NCI-H526 treated with DMSO at 0.1 percent for 48 hours (cell line): ENCODE measurements around the gene EMP2.
"Not testable (repeated sequence)": the region's sequence is repeated elsewhere in the genome, so short reads cannot be mapped to it uniquely, and the experiment has no call there.

Experiments used
- DNase-seq: peaks from one replicate; lab custom pipeline; 2025; lab: John Stamatoyannopoulos, UW

Gene EMP2

DNA sequence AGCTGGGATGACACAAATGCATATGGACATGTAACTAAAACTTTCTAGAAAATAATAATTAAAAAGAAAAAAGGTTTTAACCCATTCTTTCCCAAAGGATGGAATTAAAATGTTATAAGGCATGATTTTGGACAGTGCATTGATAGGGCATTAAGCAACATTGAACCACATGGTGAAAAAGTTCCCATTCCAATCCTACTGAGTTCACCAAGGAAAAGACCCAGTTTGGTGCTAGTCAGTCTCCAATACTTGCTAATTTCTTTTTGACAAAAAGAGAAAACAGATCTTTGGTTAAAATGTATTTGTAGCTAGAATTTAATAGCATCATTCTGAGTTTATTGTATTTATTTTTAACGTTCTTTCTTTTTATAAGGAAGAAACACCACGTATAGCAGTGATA, 28.1 kb downstream of the EMP2 start:
- DNase-seq = no peak

DNA sequence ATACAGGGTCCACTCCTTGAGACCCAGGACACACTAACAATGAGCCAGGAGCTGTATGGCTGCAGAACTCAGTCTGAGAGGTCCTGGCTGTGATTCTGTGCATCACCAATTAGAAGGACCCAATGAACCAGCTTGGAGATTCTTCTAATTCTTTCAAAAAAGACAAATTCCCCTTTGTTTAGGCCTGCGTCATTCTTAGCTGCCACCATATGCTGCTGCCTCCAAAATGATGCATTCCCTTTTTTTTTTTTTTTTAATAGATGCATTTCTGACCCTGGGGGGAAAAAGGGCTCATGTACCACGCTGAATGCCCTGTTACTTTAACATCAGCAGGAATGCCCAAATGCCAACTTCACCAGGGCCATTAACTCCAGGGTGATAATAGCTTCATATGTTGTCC, 28.5 kb downstream of the EMP2 start:
- no peak for DNase-seq

DNA sequence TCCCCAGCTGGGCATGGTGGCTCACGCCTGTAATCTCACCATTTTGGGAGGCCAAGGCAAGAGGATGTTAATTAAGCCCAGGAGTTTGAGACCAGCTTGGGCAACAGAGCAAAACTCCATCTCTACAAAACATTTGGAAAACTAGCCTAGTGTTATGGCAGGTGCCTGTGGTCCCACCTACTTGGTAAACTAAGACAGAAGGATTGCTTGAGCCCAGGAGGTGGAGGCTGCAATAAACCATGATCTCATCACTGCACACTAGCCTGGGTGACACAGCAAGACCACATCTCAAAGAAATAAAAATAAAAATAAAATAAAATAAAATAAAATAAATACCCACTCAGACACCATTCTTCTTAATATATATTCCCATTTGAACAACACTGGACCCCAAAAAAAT, 32.0 kb downstream of the EMP2 start:
- DNase-seq = no peak

GRCh38 chr16:10547708-10548107, 32.7 kb downstream of the EMP2 start:
- no peak for DNase-seq

DNA sequence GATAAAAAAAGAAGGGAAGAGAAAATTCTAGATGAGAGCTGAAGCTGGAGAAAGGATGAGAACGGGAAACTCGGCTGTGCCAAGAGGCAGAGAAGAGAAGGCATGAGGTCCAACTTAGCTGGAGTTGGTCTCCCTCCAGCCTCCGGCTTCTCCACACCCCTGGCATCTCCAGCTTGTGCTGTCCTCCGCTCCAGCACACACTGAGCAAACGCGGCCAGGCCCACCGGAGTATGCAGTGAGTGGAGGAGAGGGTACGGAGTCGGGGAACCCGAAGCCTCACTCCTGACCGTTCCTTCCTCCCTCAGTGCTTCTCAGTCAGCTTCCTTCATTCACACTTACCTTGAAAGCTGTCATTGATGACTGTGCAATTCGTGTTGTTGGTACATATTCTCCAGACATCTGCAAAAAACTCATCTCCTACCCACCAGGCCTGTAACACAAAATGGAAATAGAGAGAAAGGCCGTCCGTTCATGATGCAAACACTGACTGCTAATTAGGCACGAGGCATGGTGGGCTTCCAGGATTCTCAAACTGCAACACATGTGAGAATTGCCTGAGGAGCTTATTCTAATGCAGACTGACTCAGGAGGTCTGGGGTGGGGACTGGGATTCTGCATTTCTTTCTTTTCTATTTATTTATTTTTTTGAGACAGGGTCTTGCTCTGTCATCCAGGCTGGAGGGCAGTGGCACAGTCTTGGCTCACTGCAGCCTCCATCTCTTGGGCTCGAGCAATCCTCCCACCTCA, 37.0 kb downstream of the EMP2 start:
- no peak for DNase-seq

DNA sequence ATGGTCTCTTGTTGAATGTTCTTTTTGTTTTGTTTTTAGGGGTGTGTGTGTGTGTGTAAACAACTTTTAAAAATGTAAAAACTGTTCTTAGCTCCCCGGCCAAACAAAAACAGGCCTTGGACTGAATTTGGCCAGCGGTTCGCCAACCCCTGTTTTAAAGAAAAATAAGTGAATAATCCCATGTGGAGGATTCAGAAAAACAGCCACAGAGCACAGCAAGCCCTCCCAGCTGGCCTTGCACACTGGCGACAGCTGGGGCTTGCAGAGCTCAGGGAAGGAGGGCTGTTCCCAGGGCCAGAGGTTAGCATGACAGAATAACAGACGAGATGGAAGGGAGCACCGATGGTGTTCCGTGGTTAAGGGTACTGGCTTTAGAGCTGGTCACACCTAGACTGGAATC, 39.0 kb downstream of the EMP2 start:
- no peak for DNase-seq

DNA sequence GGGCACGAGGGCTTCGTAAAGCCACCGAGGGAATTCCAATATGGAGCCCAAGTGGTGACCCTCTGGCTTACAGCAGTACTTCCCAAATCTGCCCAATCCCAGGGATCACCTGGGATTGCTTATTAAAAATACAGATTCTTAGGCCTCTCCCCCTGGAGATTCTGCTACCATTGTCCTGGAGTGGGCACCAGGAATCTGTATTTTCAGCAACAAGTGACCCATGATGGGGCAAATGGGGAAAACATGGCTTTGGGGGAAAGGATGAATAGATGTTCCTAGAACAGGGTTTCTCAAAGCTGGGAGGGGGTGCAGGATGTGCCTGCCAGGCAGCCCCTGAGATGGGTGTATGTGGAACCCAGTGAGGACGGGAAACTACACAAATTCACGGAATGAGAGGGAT, 40.6 kb downstream of the EMP2 start:
- DNase-seq = no peak

GRCh38 chr16:10539236-10539635, 41.2 kb downstream of the EMP2 start:
- DNase-seq = no peak

- no peak for DNase-seq
Measured at GRCh38 chr16:10538583-10538982, 41.8 kb downstream of the EMP2 start.

- no peak for DNase-seq
Measured at GRCh38 chr16:10537946-10538345, 42.5 kb downstream of the EMP2 start.

DNA sequence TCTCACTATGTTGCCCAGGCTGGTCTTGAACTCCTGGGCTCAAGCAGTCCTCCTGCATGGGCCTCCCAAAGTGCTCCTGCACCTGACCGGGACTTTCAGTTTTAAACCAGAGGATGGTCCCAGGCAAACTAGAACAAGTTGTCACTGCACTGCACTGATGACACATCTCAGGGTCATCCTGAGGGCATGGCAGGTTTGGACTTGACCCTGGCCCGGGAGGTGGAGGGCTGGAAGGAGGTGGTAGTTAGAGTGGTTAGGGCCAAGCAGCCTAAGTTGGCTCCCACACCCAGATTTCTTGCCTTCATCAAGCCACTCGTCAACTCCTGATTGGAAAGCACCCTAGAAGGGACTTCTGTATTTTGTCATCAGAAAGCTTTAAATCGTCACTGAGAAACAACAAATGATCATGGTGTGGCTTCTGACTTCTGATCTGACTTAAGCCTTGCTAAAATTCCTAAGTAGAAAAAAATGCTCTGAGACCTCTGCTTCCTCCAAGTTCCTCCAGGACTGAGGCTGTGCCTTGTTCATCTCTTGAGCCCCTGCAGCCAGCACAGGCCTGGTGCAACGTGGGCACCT, 43.5 kb downstream of the EMP2 start:
- DNase-seq = no peak

GRCh38 chr16:10536328-10536727, 44.1 kb downstream of the EMP2 start:
- DNase-seq = not testable (repeated sequence)

DNA sequence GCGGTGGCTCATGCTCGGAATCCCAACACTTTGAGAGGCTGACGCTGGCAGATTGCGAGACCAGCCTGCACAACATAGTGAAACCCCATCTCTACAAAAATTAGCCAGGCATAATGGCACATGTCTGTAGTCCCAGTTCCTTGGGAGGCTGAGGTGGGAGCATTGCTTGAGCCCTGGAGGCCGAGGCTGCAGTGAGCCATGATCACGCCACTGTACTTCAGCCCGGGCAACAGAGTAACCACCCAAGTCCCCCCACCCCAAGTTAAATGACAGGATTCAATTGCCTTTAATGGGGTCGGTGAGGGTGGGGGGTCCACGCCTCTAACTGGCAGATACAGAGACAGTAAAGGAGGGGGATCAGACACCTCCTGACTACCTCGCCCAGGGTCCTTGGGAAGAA, 44.9 kb downstream of the EMP2 start:
- no peak for DNase-seq

GRCh38 chr16:10534748-10535147, 45.6 kb downstream of the EMP2 start:
- no peak for DNase-seq

DNA sequence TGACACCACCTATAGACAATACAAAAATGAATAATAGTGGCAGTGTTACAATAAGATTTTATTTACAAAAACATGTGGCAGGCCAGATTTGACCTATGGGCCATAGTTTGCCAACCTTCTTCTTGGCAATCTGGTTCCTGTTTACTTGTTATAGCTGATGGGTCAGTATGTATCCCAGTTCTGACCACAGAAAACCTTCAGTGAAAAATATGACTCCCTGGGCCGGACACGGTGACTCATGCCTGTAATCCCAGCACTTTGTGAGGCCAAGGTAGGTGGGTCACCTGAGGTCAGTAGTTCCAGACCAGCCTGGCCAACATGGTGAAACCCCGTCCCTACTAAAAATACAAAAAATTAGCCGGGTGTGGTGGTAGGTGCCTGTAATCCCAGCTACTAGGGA, 46.8 kb downstream of the EMP2 start:
- not testable (repeated sequence) for DNase-seq

- no peak for DNase-seq
Measured at GRCh38 chr16:10531582-10531981, 48.8 kb downstream of the EMP2 start.

DNA sequence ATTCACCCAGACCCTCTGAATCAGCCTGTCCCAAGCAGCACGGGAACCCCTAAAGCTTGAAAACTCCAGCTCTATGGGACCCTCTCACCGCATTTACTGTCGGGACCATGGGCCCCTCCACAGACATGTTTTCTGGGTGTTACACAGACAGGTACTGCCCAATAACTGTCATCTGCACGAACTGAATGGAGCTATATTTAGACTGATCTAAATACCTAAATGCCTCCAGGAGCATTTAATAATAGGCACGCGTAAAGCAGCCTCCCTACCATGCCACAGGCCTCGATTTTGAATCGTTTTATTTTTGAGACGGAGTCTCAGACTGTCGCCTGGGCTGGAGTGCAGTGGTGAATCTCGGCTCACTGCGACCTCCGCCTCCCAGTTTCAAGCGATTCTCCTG, 49.7 kb downstream of the EMP2 start:
- no peak for DNase-seq

DNA sequence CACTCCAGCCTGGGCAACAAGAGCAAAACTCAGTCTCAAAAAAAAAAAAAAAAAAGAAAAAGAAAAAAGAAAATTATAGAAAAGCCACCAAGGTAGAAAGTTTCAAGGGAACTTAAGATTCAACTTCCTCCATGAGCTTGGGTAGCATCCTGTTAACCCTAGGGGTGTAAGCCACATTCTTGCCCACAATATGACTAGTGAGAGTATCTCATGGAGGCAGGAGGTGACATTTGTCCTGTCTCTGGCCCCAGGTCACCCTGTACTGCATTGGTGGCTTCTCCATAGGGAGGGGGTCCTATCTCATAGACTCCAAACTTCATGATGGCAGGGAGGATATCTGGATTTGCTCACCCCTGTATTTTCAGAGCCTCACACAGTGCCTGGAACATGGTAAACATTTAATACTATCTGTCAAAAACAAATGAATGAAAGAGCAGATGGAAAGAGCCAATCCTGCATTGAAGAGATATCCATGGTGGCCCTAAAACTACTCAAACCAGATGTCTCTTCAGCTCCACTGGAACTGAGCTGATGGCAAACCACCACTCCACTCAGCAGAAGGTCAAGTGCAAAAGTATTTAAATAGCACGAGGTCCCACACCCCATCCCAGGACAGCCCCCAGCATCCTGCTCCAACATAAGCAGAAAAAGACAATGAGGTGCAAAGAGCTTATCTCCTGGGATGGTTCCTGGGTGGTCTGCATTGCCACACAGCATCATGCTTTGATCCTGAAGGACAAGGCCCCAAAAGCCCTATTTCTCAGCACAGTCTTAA, 50.3 kb downstream of the EMP2 start:
- no peak for DNase-seq

DNA sequence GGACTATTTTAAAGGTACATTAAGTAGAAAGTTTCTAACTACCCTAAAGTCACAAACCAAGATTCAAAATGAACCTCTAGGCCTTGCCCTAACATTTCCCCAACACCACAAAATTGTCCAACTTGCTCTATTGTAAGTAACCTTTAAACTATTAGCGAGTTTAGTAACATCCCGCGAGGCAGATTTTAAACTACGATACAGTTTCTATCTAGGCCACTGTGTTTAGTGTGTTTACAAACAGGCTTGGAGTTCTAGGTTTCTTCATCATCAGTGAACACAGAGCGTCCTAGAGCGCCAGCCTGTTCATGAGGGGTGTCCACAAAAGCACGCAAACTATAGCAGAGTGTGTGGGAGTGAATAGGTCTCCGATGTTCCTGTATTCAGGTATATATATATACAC, 51.8 kb downstream of the EMP2 start:
- no peak for DNase-seq

DNA sequence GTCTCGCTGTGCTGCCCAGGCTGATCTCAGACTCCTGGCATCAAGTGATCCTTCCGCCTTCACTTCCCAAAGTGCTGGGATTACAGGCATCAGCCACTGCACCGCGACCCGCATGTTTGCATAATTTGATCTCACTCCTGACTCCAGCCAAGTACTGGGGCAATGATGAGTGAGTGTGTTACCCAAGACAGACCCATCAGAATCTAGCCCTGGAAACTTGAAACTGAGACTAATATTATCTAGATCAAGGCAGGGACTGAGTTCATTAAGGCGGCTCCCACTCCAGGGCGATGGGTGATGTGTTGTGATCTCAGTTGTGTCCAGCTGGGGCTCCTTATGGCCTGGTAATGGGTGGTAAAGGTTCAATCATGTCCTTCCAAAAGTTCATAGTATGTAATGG, 53.4 kb downstream of the EMP2 start:
- no peak for DNase-seq

- DNase-seq = no peak
Measured at GRCh38 chr16:10525214-10525825, 55.1 kb downstream of the EMP2 start.

DNA sequence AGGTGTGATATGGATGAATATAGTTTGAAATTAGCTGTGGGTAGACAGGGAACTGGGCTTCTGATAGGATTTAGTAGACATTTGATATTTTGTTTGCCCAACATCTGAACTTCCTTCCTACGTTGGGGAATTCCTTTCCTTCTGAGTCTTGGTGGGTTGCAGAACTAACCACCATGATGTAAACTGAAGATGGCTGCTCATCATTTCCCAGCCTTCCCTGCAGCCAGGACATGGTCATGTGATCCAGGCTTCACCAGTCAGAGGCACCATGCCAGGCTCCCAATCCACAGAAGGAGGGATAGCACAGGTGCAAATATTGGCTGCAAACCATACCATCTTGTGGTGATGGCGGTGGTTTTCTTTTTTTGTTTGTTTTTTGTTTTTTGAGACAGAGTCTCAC, 57.4 kb downstream of the EMP2 start:
- no peak for DNase-seq
